CD14-positive monocyte (primary cell): ENCODE measurements around the gene GDPD2. TPM values are rescaled to one million over a fixed set of nuclear protein-coding genes. Genes with fewer than 3 reads are reported as not detected.

Experiments used
- DNase-seq, 3 donors: peaks; one replicate each; pipeline ENCODE4 v3.0.0-alpha.2; 2011 to 2022
- H2AFZ ChIP-seq: 2 replicates; pipeline ENCODE4 v1.6.0; 2012; ENCODE audit warnings: mild to moderate bottlenecking, low read depth, low read length, inconsistent platforms; ENCODE audit not compliant: insufficient read depth, poor library complexity, severe bottlenecking
- H3K27ac ChIP-seq, 2 donors: 1 replicate in 1 of 2; 2 replicates in 1 of 2; pipeline ENCODE4 v1.5.1; 2012 to 2013; ENCODE audit warnings: low read length in 2 of 2, control low read depth in 1 of 2, inconsistent platforms in 1 of 2, low read depth in 1 of 2, mild to moderate bottlenecking in 1 of 2
- H3K27me3 ChIP-seq, 2 donors: one replicate each; pipeline versions ENCODE4 v1.6.0 to v1.6.1; 2011 to 2013; ENCODE audit warnings: low read length in 2 of 2; ENCODE audit not compliant: control insufficient read depth in 2 of 2, insufficient read depth in 2 of 2
- H3K36me3 ChIP-seq, 2 donors: replicated peaks in 1 of 2; 1 replicate in 1 of 2; 2 replicates in 1 of 2; pipeline versions ENCODE4 v1.5.1 to v1.6.1; 2012 to 2013; ENCODE audit warnings: low read length in 2 of 2, control low read depth in 1 of 2, inconsistent platforms in 1 of 2, mild to moderate bottlenecking in 1 of 2; ENCODE audit not compliant: insufficient read depth in 2 of 2, control insufficient read depth in 1 of 2
- H3K4me1 ChIP-seq, 2 donors: 1 replicate in 1 of 2; 2 replicates in 1 of 2; pipeline versions ENCODE4 v1.5.1 to v1.6.1; 2012 to 2013; ENCODE audit warnings: low read length in 2 of 2, control low read depth in 1 of 2, inconsistent platforms in 1 of 2, mild to moderate bottlenecking in 1 of 2, moderate library complexity in 1 of 2; ENCODE audit not compliant: insufficient read depth in 2 of 2, control insufficient read depth in 1 of 2
- H3K4me2 ChIP-seq: replicated peaks from 2 replicates; pipeline ENCODE3; 2012; ENCODE audit warnings: low read length, moderate library complexity, mild to moderate bottlenecking; ENCODE audit not compliant: poor library complexity, severe bottlenecking; ENCODE audit errors: extremely low read depth
- H3K4me3 ChIP-seq, 3 experiments: fragments of 200-600 bp in 1 of 3; sonication (generic) in 1 of 3; replicated peaks in 1 of 3; 1 replicate in 2 of 3; 2 replicates in 1 of 3; pipeline ENCODE4 v1.5.1; 2011 to 2013; ENCODE audit warnings: low read length in 3 of 3, mild to moderate bottlenecking in 3 of 3, control low read depth in 2 of 3, low read depth in 2 of 3, inconsistent platforms in 1 of 3, moderate library complexity in 1 of 3
- H3K79me2 ChIP-seq: 2 replicates; pipeline ENCODE4 v1.6.0; 2012; ENCODE audit warnings: mild to moderate bottlenecking, control low read depth, inconsistent platforms, low read length, moderate library complexity; ENCODE audit not compliant: insufficient read depth
- H3K9ac ChIP-seq: 2 replicates; pipeline ENCODE4 v1.6.0; 2017; ENCODE audit warnings: low read length, mild to moderate bottlenecking; ENCODE audit not compliant: insufficient read depth, poor library complexity, severe bottlenecking
- H3K9me3 ChIP-seq, 2 donors: replicated peaks in 1 of 2; 1 replicate in 1 of 2; 2 replicates in 1 of 2; pipeline versions ENCODE4 v1.5.1 to v1.6.1; 2012 to 2013; ENCODE audit warnings: low read length in 2 of 2, control low read depth in 1 of 2; ENCODE audit not compliant: control insufficient read depth in 1 of 2, insufficient read depth in 1 of 2
- H4K20me1 ChIP-seq: 2 replicates; pipeline ENCODE4 v1.6.0; 2012; ENCODE audit warnings: mild to moderate bottlenecking, low read length, control low read depth, moderate library complexity; ENCODE audit not compliant: insufficient read depth
- H3K27ac Mint-ChIP-seq, 7 donors: one replicate each; pipeline ENCODE4 v1.8.0; 2020; ENCODE audit warnings: mild to moderate bottlenecking in 7 of 7, mixed read lengths in 7 of 7, moderate library complexity in 6 of 7, inconsistent platforms in 2 of 7
- H3K27me3 Mint-ChIP-seq, 3 donors: one replicate each; pipeline ENCODE4 v1.8.0; 2021 to 2022; ENCODE audit warnings: low read depth in 3 of 3, mild to moderate bottlenecking in 3 of 3, mixed read lengths in 3 of 3, moderate library complexity in 3 of 3, inconsistent platforms in 1 of 3
- H3K36me3 Mint-ChIP-seq, 2 donors: one replicate each; pipeline ENCODE4 v1.8.0; 2020; ENCODE audit warnings: mixed read lengths in 2 of 2, inconsistent platforms in 1 of 2, mild to moderate bottlenecking in 1 of 2
- H3K4me1 Mint-ChIP-seq: one replicate; pipeline ENCODE4 v1.8.0; 2020; ENCODE audit warnings: mild to moderate bottlenecking, mixed read lengths
- H3K4me3 Mint-ChIP-seq, 2 donors: one replicate each; pipeline ENCODE4 v1.8.0; 2020; ENCODE audit warnings: mild to moderate bottlenecking in 2 of 2, mixed read lengths in 2 of 2, moderate library complexity in 1 of 2
- H3K9me3 Mint-ChIP-seq, 7 donors: one replicate each; pipeline ENCODE4 v1.8.0; 2020 to 2022; ENCODE audit warnings: mixed read lengths in 7 of 7, mild to moderate bottlenecking in 6 of 7, moderate library complexity in 6 of 7, inconsistent platforms in 2 of 7
- CTCF ChIP-seq: fragments of 200-600 bp; IDR thresholded peaks from one replicate; pipeline ENCODE4 v1.8.0; 2022; ENCODE audit warnings: antibody characterized with exemption, mild to moderate bottlenecking
- WGBS: methylation state at CpG from one replicate; pipeline ENCODE4 v1.1.5; 2013; ENCODE audit warnings: missing lambda C conversion rate; ENCODE audit not compliant: insufficient coverage; 5-methylcytosine and 5-hydroxymethylcytosine counted together
- intact Hi-C, 2 donors: fragments of 100-400 bp; cut with micrococcal nuclease; formaldehyde crosslinking; loops; one replicate each; pipeline versions ENCODE4 v1.15.0 to v1.15.1; 2023
- polyA plus RNA-seq, 3 donors: library from polyadenylated mRNA; depleted of rRNA in 1 of 3; unstranded in 2 of 3; stranded (reverse) in 1 of 3; fragments of 300-500 nt in 2 of 3; fragments of >200 nt in 1 of 3; fragmentation: Illumina TruSeq in 2 of 3; gene quantifications; 1 replicate in 2 of 3; 2 replicates in 1 of 3; pipeline ENCODE4 v1.2.3, GENCODE V29; 2012 to 2021

The GDPD2 gene
- polyA plus RNA-seq, 3 donors = not detected

- Histone ChIP-seq H3K36me3 (no peaks in the 10 kb centered on the region), H4K20me1 (no peaks in the 10 kb centered on the region), H3K9ac (no peak overlapping the region), H3K4me2 (peak overlapping the region; percentile 5), H3K27ac (no peak overlapping the region), H2AFZ (no peak overlapping the region), H3K79me2 (no peaks in the 10 kb centered on the region), H3K4me3 (no peak overlapping the region), H3K27me3 (no peaks in the 10 kb centered on the region), H3K9me3 (no peaks in the 10 kb centered on the region), H3K4me1 (peaks cover 10 to 13% of the 10 kb centered on the region in 2 donors)
- peaks cover 14% of the 10 kb centered on the region for H3K4me1 Mint-ChIP-seq
- H3K27me3 Mint-ChIP-seq = peaks cover 0 to 8% (median 7%) of the 10 kb centered on the region in 3 donors
- no peak for TF ChIP-seq CTCF
- H3K9me3 Mint-ChIP-seq = no peaks in the 10 kb centered on the region
- intact Hi-C loops = no loop called here
- no peak overlapping the region for H3K27ac Mint-ChIP-seq
- peak overlapping the region in 1 of 2 donors; percentile 19 for H3K4me3 Mint-ChIP-seq
- H3K36me3 Mint-ChIP-seq = no peaks in the 10 kb centered on the region
- WGBS = 0% methylated on average over 1 of the region's 3 CpGs
- DNase-seq = peak; percentile 8 to 29 (median 9)
These were observed 47.8 kb downstream of the GDPD2 start for GRCh38 chrX:70470850-70471289.

- no peak overlapping the region for H3K4me3 ChIP-seq
- no peaks in the 10 kb centered on the region for H4K20me1 ChIP-seq
- no peak for DNase-seq
- no peaks in the 10 kb centered on the region for H3K9me3 ChIP-seq
- no peaks in the 10 kb centered on the region for H3K79me2 ChIP-seq
- no peak for TF ChIP-seq CTCF
- H3K27me3 ChIP-seq = peaks cover 0 to 2% of the 10 kb centered on the region in 2 donors
- Mint-ChIP-seq H3K4me1 (peaks cover 12% of the 10 kb centered on the region), H3K27ac (no peak overlapping the region), H3K36me3 (no peaks in the 10 kb centered on the region), H3K4me3 (no peak overlapping the region), H3K9me3 (no peaks in the 10 kb centered on the region), H3K27me3 (peaks cover 2 to 21% (median 3%) of the 10 kb centered on the region in 3 donors)
- H3K36me3 ChIP-seq = no peaks in the 10 kb centered on the region
- no CpG with 5 or more reads among the region's 5 CpGs for WGBS
- peaks cover under 1 to 6% of the 10 kb centered on the region in 2 donors for H3K4me1 ChIP-seq
- no peak overlapping the region for H2AFZ ChIP-seq
- H3K4me2 ChIP-seq = no peak overlapping the region
- no peak overlapping the region for H3K27ac ChIP-seq
- no peak overlapping the region for H3K9ac ChIP-seq
- intact Hi-C loops = no loop called here
These were observed 53.2 kb downstream of the GDPD2 start for GRCh38 chrX:70476166-70476933.
